G401.6 (cell line): ENCODE results near the gene KRTAP9-8.
"Not testable (repeated sequence)": the region's sequence is repeated elsewhere in the genome, so short reads cannot be mapped to it uniquely, and the experiment has no call there.

Experiments used
- FAIRE-seq: peaks from 2 replicates; lab custom pipeline; 2012; peaks lifted over from hg19 to GRCh38; lab: Jason Lieb, UNC

The KRTAP9-8 gene

GRCh38 chr17:41237949-41238437 is at the start of gene KRTAP9-8:
TSS of gene KRTAP9-8 (plus strand) at chr17:41237999. CDS start at chr17:41238052, 53 bp downstream.
- not testable (repeated sequence) for FAIRE-seq

- not testable (repeated sequence) for FAIRE-seq
These were observed 47.9 kb upstream of the KRTAP9-8 start, which contains the start of gene KRTAP9-1 for GRCh38 chr17:41189837-41190318. TSS of gene KRTAP9-1 (plus strand) at chr17:41189887. CDS start at chr17:41189887, 0 bp downstream.

- FAIRE-seq = no peak
These were observed 47.5 kb upstream of the KRTAP9-8 start for GRCh38 chr17:41190328-41190727.

GRCh38 chr17:41196068-41196467 is 41.7 kb upstream of the KRTAP9-8 start:
- FAIRE-seq = no peak

- no peak for FAIRE-seq
These were observed 38.2 kb upstream of the KRTAP9-8 start for GRCh38 chr17:41199421-41200078.

GRCh38 chr17:41211845-41212466 is 25.8 kb upstream of the KRTAP9-8 start:
- no peak for FAIRE-seq

GRCh38 chr17:41212524-41213169 is 25.2 kb upstream of the KRTAP9-8 start:
- FAIRE-seq = no peak

GRCh38 chr17:41215681-41216080 is 22.1 kb upstream of the KRTAP9-8 start:
- FAIRE-seq = no peak

GRCh38 chr17:41223821-41224220 is 14.0 kb upstream of the KRTAP9-8 start:
- FAIRE-seq = no peak

- no peak for FAIRE-seq
These were observed 11.7 kb upstream of the KRTAP9-8 start for GRCh38 chr17:41226051-41226450.

- FAIRE-seq = not testable (repeated sequence)
These were observed 11.2 kb upstream of the KRTAP9-8 start, which contains the start of gene KRTAP9-2 for GRCh38 chr17:41226598-41227095. TSS of gene KRTAP9-2 (plus strand) at chr17:41226648. CDS start at chr17:41226655, 7 bp downstream.

- FAIRE-seq = no peak
These were observed 7.7 kb upstream of the KRTAP9-8 start for GRCh38 chr17:41230094-41230493.

GRCh38 chr17:41231731-41232130 is 6.1 kb upstream of the KRTAP9-8 start:
- FAIRE-seq = no peak

- not testable (repeated sequence) for FAIRE-seq
These were observed 5.2 kb upstream of the KRTAP9-8 start, which contains the start of gene KRTAP9-3 for GRCh38 chr17:41232399-41233105. TSS of gene KRTAP9-3 (plus strand) at chr17:41232449. CDS start at chr17:41232502, 53 bp downstream.

- FAIRE-seq = not testable (repeated sequence)
These were observed 683 bp upstream of the KRTAP9-8 start for GRCh38 chr17:41237116-41237515.

GRCh38 chr17:41246995-41247787 is 9.4 kb downstream of the KRTAP9-8 start:
- not testable (repeated sequence) for FAIRE-seq

GRCh38 chr17:41249637-41250240 is 11.9 kb downstream of the KRTAP9-8 start, which contains the start of gene KRTAP9-4:
TSS of gene KRTAP9-4 (plus strand) at chr17:41249687. CDS start at chr17:41249721, 34 bp downstream.
- not testable (repeated sequence) for FAIRE-seq

- FAIRE-seq = no peak
These were observed 13.5 kb downstream of the KRTAP9-8 start for GRCh38 chr17:41251261-41251660.

- FAIRE-seq = no peak
These were observed 17.1 kb downstream of the KRTAP9-8 start for GRCh38 chr17:41254861-41255260.
